Neural progenitor cell (in vitro differentiated cells): ENCODE results near the gene ZBTB37.

Experiments
- CTCF ChIP-seq: fragments of 200-600 bp; sonication (generic); IDR thresholded peaks from 2 replicates; pipeline ENCODE4 v1.5.1; 2017; ENCODE audit warnings: antibody characterized with exemption, mild to moderate bottlenecking
- EZH2 ChIP-seq: fragments of 200-600 bp; sonication (generic); IDR thresholded peaks from 2 replicates; pipeline ENCODE4 v1.6.1; 2017; ENCODE audit warnings: antibody characterized with exemption, mild to moderate bottlenecking, moderate library complexity

- TF ChIP-seq EZH2 (no peak), CTCF (no peak)
Observed at GRCh38 chr1:173857363-173857917, 10.7 kb upstream of the ZBTB37 start.
